Measurements from ENCODE around the gene WDR49. TPM values are rescaled to one million over a fixed set of nuclear protein-coding genes. Genes with fewer than 3 reads are reported as not detected.

WDR49 gene
- total RNA-seq, 1 donor from 2014 or later: 0.09 TPM

DNA sequence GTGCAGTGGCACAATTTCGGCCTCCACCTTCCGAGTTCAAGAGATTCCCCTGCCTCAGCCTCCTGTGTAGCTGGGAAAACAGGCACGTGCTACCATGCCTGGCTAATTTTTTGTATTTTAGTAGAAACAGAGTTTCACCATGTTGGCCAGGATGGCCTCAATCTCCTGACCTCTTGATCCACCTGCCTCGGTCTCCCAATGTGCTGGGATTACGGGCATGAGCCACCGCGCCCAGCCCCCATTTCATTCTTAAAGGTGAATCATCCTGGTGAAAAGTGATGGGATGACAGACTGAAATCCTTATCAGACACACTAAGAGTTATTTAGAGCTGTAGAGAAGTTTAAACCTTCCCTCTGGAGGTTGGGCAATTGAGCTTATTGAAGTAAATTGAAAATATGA lies 155.8 kb downstream of the WDR49 start:
- intact Hi-C loops (cut with micrococcal nuclease): no loop called here

DNA sequence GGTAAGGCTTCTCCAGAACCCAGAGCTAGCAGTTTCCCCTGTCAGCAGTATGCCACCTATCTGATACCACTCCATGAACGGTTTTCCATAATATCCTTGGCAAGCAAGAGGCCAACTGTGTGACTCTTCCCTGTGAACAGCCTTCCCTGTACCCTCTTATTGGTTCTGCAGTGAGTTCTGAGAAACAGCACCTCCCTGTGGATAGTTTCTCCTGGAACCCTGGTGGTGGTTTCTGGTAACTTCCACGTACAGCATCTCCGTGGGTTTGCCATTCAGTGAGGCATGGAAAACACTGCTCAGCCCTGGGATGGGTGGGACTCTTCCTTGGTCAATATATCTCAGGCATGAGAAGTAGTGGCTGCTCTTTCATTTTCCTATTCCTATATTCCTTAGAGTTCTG lies 160.5 kb downstream of the WDR49 start:
- H3K36me3 Mint-ChIP-seq (ENCODE audit: low read depth): no peaks in the 10 kb centered on the region
- H3K9me3 Mint-ChIP-seq: no peaks in the 10 kb centered on the region
- no peak overlapping the region for H3K4me3 Mint-ChIP-seq
- intact Hi-C loops (cut with micrococcal nuclease): no loop called here
- no peaks in the 10 kb centered on the region for H3K4me1 Mint-ChIP-seq
- no peak overlapping the region for H3K27ac Mint-ChIP-seq
- DNase-seq: no peak
- H3K27me3 Mint-ChIP-seq: no peaks in the 10 kb centered on the region

More for the DNA sequence above, 155.8 kb downstream of the WDR49 start:
- Mint-ChIP-seq H3K27ac (no peak overlapping the region), H3K9me3 (no peaks in the 10 kb centered on the region), H3K4me1 (no peaks in the 10 kb centered on the region), H3K27me3 (no peaks in the 10 kb centered on the region), H3K4me3 (no peak overlapping the region), H3K36me3 (ENCODE audit: low read depth) (no peaks in the 10 kb centered on the region)
- no peak for DNase-seq

DNA sequence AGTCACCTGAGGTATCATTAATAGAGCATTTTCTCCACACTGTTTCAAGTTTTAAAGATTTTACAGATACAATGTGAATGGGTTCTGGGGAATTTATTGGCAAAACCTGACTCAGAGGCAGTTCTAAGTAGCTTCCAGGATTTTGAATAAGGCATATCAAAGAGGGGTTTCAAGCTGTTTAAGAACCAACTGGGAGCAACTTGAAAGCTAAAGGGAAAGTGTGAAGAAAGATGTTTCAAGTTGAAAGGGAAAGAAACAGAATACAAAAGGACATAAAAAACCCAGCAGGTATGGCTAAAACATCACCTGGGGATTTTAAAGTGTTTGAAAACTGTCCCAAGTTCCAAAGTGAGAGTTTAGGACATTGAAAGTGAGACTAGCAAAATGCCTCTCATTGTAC lies 162.1 kb downstream of the WDR49 start:
- Mint-ChIP-seq H3K27me3 (no peaks in the 10 kb centered on the region), H3K9me3 (no peaks in the 10 kb centered on the region), H3K4me3 (no peak overlapping the region), H3K4me1 (no peaks in the 10 kb centered on the region), H3K36me3 (ENCODE audit: low read depth) (no peaks in the 10 kb centered on the region), H3K27ac (no peak overlapping the region)
- intact Hi-C loops (cut with micrococcal nuclease): no loop called here
- no peak for DNase-seq

GRCh38 chr3:167489571-167489970 lies 164.2 kb downstream of the WDR49 start:
- Mint-ChIP-seq H3K36me3 (ENCODE audit: low read depth) (no peaks in the 10 kb centered on the region), H3K9me3 (no peaks in the 10 kb centered on the region), H3K27me3 (no peaks in the 10 kb centered on the region), H3K4me1 (no peaks in the 10 kb centered on the region), H3K27ac (no peak overlapping the region), H3K4me3 (no peak overlapping the region)
- DNase-seq: no peak
- intact Hi-C loops (cut with micrococcal nuclease): no loop called here

- Mint-ChIP-seq H3K4me1 (no peaks in the 10 kb centered on the region), H3K4me3 (no peak overlapping the region), H3K9me3 (no peaks in the 10 kb centered on the region), H3K36me3 (ENCODE audit: low read depth) (no peaks in the 10 kb centered on the region), H3K27ac (no peak overlapping the region), H3K27me3 (no peaks in the 10 kb centered on the region)
- DNase-seq: no peak
- intact Hi-C loops (cut with micrococcal nuclease): no loop called here
These were observed 166.2 kb downstream of the WDR49 start for GRCh38 chr3:167487556-167487955.

DNA sequence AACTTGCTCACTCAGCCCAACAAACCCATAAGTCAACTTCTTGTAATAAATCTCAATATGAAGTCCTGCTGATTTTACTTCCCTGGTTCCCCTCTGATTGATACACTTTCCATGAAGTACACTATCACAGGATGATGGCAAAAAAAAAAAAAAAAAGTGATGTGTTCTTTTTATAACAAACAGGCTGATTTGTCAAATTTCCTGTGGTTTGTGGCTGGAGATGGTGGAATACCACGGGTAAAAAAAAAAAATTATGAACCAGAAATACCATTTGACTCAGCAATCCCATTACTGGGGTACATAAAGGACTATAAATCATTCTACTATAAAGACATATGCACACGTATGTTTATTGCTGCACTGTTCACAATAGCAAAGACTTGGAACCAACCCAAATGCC lies 169.2 kb downstream of the WDR49 start:
- no peak for DNase-seq
- intact Hi-C loops (cut with micrococcal nuclease): no loop called here
- no peaks in the 10 kb centered on the region for H3K27me3 Mint-ChIP-seq
- H3K27ac Mint-ChIP-seq: no peak overlapping the region
- H3K4me3 Mint-ChIP-seq: no peak overlapping the region
- no peaks in the 10 kb centered on the region for H3K4me1 Mint-ChIP-seq
- no peaks in the 10 kb centered on the region for H3K9me3 Mint-ChIP-seq
- H3K36me3 Mint-ChIP-seq (ENCODE audit: low read depth): no peaks in the 10 kb centered on the region

- no peaks in the 10 kb centered on the region for H3K4me1 Mint-ChIP-seq
- no peak overlapping the region for H3K27ac Mint-ChIP-seq
- H3K9me3 Mint-ChIP-seq: no peaks in the 10 kb centered on the region
- H3K36me3 Mint-ChIP-seq (ENCODE audit: low read depth): no peaks in the 10 kb centered on the region
- H3K27me3 Mint-ChIP-seq: no peaks in the 10 kb centered on the region
- no peak overlapping the region for H3K4me3 Mint-ChIP-seq
- no peak for DNase-seq
- intact Hi-C loops (cut with micrococcal nuclease): no loop called here
These were observed 169.8 kb downstream of the WDR49 start for GRCh38 chr3:167483708-167484475.

DNA sequence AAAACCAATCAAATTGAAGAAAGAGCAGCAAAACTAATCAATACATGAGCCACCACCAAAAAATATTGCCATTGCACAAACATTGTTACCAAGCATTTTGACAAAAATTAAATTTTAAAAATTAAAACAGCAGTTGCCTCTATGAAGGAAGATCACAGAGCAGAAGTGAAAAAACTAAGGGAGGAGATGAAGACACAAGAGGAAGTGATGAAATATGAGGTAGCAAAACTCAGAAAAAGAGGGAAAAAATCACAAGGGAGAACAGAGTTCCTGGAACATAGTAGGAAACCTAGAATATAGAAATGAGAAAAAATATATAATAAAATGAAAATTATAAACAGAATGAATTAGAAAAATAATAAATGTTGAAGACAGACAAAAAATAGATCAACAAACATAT lies 172.6 kb downstream of the WDR49 start:
- H3K27me3 Mint-ChIP-seq: no peaks in the 10 kb centered on the region
- no peak overlapping the region for H3K27ac Mint-ChIP-seq
- no peak for DNase-seq
- intact Hi-C loops (cut with micrococcal nuclease): no loop called here
- H3K4me1 Mint-ChIP-seq: no peaks in the 10 kb centered on the region
- no peak overlapping the region for H3K4me3 Mint-ChIP-seq
- H3K9me3 Mint-ChIP-seq: no peaks in the 10 kb centered on the region
- no peaks in the 10 kb centered on the region for H3K36me3 Mint-ChIP-seq (ENCODE audit: low read depth)

GRCh38 chr3:167480748-167481147 lies 173.0 kb downstream of the WDR49 start:
- no peaks in the 10 kb centered on the region for H3K36me3 Mint-ChIP-seq (ENCODE audit: low read depth)
- H3K4me3 Mint-ChIP-seq: no peak overlapping the region
- H3K4me1 Mint-ChIP-seq: no peaks in the 10 kb centered on the region
- no peaks in the 10 kb centered on the region for H3K27me3 Mint-ChIP-seq
- no peak for DNase-seq
- no peak overlapping the region for H3K27ac Mint-ChIP-seq
- H3K9me3 Mint-ChIP-seq: no peaks in the 10 kb centered on the region
- intact Hi-C loops (cut with micrococcal nuclease): no loop called here

DNA sequence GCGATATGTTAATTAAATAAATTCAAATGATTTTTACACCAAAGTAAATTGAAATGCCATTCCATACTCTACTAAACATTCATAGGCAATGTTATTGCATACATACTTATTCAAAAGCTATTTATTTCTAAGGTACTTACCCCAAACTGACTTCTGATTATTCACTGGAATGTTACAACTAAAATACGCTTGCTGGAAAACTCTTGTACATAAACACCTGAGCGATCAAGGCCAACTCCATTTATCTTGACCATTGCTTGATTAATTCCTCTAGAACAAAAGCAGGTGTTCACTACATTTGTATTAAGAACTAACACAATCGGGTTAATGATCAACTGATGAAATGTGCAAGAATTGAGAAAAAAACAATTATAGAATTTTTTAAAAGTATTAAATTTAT lies 179.9 kb downstream of the WDR49 start, which contains the start of gene SERPINI2:
TSS of gene SERPINI2 (minus strand) at position 180 of the 400 bp plus-strand sequence. CDS start 2,208 bp downstream, outside the sequence.
- no peaks in the 10 kb centered on the region for H3K4me1 Mint-ChIP-seq
- intact Hi-C loops (cut with micrococcal nuclease): no loop called here
- H3K9me3 Mint-ChIP-seq: no peaks in the 10 kb centered on the region

DNA sequence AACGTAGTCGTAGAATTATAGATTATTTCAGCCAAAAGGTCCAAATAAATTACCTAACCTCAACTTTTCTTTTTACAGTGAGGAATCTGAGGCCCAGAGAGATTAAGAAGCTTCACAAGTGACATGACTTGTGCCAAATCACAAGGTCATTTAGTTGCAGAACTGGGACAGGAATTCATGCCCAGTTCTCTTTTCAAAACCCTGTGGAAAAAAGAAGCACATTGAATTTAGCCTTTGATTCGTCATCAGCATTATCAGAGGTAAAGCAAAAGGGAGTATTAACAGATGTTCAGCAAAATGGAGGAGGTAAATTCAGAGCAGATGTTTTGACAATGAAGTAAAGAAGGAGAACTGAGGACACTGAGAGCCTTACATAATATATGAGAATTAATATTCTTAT lies 184.4 kb downstream of the WDR49 start:
- H3K9me3 Mint-ChIP-seq: no peaks in the 10 kb centered on the region
- no peak overlapping the region for H3K27ac Mint-ChIP-seq
- H3K27me3 Mint-ChIP-seq: peaks cover 1% of the 10 kb centered on the region
- intact Hi-C loops (cut with micrococcal nuclease): no loop called here
- H3K4me1 Mint-ChIP-seq: no peaks in the 10 kb centered on the region
- H3K4me3 Mint-ChIP-seq: no peak overlapping the region
- H3K36me3 Mint-ChIP-seq (ENCODE audit: low read depth): no peaks in the 10 kb centered on the region
- DNase-seq: no peak

More for the DNA sequence above, 179.9 kb downstream of the WDR49 start, which contains the start of gene SERPINI2:
- DNase-seq: no peak
- Mint-ChIP-seq H3K27me3 (no peaks in the 10 kb centered on the region), H3K27ac (no peak within 1 kb of the TSS), H3K4me3 (no peak within 1 kb of the TSS), H3K36me3 (ENCODE audit: low read depth) (no peaks in the 10 kb centered on the region)

DNA sequence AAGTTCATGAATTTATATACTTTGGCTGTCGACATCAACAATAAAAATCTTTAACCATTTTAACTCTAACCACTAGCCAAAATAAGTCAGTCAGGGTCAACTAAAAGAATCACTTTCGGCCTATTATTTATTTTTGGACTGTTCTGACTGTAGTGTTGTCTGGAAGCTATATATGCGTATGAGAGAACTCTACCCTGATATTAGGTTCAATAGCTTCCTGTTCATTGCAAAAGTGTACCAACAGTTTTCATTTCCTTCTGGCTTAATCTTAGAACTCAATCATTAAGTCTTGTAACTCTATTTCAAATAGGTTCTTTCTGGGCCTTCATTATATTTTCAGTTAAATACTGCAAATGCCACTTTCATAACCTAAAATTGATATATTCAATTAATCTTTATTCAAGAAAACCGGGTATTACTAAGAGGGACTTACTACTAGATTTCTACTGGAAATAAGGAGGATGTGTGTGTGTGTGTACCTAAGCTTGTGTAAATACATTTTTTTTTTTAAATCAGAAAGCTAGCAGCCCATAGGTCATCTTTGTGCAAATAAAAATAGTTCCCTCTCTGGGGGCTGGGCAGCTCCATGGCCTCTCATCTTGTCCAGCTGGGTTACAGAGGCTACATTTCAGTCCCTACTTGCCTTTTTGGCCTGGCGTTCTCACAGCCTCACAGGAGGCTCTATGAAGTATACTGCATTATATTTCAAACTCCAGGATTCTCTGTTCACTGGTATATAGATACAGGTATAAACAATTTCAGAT lies 185.7 kb downstream of the WDR49 start:
- no peak overlapping the region for H3K4me3 Mint-ChIP-seq
- no peaks in the 10 kb centered on the region for H3K36me3 Mint-ChIP-seq (ENCODE audit: low read depth)
- peaks cover 1% of the 10 kb centered on the region for H3K27me3 Mint-ChIP-seq
- H3K4me1 Mint-ChIP-seq: no peaks in the 10 kb centered on the region
- intact Hi-C loops (cut with micrococcal nuclease): no loop called here
- H3K27ac Mint-ChIP-seq: no peak overlapping the region
- no peaks in the 10 kb centered on the region for H3K9me3 Mint-ChIP-seq
- no peak for DNase-seq

DNA sequence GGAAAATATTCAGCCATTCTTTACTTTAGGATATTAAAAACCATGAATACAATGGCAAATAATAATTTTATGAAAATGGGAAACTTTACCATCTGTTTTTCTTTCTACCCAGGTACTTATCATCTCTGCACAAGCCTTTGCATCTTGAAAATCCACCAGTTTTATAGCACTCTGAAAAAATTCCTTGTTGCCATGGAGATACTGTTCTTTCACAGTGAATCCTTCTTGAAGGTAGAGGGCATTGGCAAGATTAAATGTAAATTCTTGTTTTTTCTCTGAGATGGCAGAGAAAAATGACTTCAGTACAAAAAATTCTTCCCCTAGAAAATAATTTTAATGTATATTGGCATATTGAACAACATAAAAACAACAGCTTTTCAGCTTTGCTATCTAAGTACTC lies 186.8 kb downstream of the WDR49 start:
- H3K4me1 Mint-ChIP-seq: no peaks in the 10 kb centered on the region
- H3K27me3 Mint-ChIP-seq: peaks cover 1% of the 10 kb centered on the region
- no peak overlapping the region for H3K27ac Mint-ChIP-seq
- intact Hi-C loops (cut with micrococcal nuclease): no loop called here
- DNase-seq: no peak
- H3K4me3 Mint-ChIP-seq: no peak overlapping the region
- H3K9me3 Mint-ChIP-seq: no peaks in the 10 kb centered on the region
- no peaks in the 10 kb centered on the region for H3K36me3 Mint-ChIP-seq (ENCODE audit: low read depth)

DNA sequence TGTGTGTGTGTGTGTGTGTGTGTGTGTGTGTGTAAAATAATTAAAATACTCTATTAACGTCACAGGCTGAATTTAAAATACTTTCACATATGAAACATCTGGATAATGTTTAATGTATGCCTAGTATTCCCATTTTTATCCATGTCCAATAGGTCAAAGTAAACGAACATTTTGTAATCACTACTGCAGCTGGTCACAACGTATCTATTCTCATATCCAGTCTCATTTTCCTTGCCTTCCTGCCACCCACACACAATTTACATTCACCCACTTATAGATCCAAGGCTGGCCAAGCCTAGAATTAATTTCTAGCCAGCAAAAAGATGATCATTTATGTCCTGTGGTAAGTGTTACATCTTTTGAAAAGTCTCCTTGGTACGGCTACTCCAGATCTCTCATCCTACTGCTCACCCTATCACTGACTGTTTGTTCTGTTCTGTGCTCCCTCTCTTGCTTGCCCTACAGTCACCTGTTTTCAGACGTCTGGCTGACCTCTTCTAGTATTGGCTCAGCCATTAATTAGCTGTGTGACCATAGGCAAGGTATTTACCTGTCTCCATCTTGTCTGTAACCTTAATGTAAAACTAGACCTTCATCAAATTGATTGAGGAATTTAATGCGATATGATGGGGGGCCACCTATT lies 197.5 kb downstream of the WDR49 start:
- H3K4me3 Mint-ChIP-seq: no peak overlapping the region
- H3K27me3 Mint-ChIP-seq: no peaks in the 10 kb centered on the region
- H3K4me1 Mint-ChIP-seq: no peaks in the 10 kb centered on the region
- H3K27ac Mint-ChIP-seq: no peak overlapping the region
- H3K36me3 Mint-ChIP-seq (ENCODE audit: low read depth): no peaks in the 10 kb centered on the region
- intact Hi-C loops (cut with micrococcal nuclease): no loop called here
- no peaks in the 10 kb centered on the region for H3K9me3 Mint-ChIP-seq
- DNase-seq: no peak

Data from activated CD4-positive, alpha-beta T cell treated with anti-CD3 and anti-CD28 coated beads, Interleukin-2, amount 10 ng/mL, durations not matched to agents 24 days and 14 days (primary cell).